GM19395 (cell line): ENCODE measurements around the gene COL5A1.

ENCODE experiments used
- ATAC-seq: cut with Tn5 transposase; IDR thresholded peaks from one replicate; pipeline ENCODE4 v1.9.1; 2021; ENCODE audit warnings: mild to moderate bottlenecking, moderate library complexity; ENCODE audit not compliant: unreplicated experiment

The COL5A1 gene

GRCh38 chr9:134830126-134830525, 188.5 kb downstream of the COL5A1 start:
- ATAC-seq, result no peak

DNA sequence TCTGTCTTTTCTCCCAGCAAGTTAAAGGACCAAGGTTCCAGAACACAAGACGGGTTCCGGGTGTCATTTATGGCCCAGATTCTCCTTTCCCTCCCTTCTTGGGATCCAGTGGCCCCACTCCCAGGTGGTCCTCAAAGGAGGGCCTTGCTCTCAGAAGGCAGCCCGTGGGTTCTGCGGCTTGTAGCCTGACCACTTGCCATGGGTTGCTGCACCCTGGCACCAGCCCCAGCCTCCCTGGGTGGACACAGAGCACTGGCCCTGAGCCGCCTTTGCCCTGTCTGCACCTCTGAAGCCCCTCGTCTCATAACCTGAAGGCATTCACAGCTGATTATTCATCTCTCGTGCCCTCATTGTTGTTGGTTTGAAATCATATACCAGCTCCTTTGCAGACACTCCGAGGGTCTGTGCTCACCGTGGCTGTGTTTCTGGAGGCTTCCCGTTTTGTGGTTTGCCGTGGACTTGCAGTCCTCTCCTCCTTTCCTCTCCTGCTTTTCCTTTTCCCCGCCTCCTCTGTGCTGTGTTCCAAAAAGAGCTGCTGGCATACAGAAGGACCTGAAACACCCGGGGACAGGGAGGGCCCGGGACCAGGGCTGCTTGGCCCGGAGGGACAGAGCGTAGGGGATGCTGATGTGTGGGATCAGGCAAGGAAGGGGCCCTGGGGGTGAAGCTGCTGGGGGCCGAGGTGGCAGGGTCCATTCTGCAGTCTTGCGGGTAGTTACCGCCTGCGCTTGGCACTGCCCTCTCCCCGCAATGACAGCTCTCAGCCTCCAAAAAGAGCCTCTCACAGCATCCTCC, 189.5 kb downstream of the COL5A1 start:
- ATAC-seq, result no peak

DNA sequence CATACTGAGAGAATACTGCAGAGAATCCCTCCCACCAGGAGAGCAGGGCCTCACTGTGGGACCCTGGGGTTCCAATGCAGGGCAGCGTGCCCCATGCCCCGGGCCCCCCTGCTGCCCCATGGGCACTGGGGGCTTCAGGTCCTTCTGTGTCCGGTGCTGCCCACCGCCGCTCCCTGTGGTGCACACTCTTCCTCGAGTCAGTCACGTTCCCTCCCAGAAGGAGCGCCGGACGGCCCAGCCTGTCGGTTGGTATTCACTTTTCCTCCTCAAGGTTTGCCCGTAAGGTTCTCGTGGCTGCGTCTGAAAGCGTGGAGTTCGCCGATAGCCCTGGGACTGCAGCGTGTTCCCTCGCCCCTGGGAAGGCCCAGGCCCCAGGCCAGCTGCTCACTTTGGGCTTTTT, 190.9 kb downstream of the COL5A1 start:
- ATAC-seq, result no peak

DNA sequence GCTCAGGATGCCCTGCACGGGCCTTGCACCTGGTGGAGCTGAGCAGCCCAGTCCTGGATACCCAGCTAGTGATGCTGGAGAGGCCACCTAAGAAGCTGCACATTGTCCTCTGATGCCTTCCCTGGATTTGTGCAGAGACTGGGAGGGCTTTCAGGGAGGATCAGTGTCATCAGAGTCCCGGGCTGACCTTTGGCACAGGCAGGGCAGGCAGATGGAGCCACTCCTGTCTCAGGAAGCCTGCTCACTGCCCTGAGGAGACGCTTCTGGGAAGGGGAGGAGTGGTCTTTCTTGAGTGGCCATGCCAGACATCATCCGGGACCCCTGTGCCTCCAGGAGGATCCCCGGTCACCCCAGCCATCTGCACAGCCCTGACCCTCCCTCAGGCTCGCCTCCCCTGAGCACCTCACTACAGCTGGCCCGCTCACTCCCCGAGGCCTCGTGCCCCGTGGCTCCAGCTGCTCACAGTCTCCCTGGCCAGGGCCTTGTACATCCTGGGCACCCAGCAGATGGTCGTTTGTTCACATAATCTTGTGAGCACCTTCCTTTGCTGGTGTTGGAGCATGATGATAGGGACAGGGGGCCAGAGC, 191.8 kb downstream of the COL5A1 start:
- ATAC-seq, result no peak

- ATAC-seq, result no peak
Measured at GRCh38 chr9:134834217-134834956, 192.8 kb downstream of the COL5A1 start.

DNA sequence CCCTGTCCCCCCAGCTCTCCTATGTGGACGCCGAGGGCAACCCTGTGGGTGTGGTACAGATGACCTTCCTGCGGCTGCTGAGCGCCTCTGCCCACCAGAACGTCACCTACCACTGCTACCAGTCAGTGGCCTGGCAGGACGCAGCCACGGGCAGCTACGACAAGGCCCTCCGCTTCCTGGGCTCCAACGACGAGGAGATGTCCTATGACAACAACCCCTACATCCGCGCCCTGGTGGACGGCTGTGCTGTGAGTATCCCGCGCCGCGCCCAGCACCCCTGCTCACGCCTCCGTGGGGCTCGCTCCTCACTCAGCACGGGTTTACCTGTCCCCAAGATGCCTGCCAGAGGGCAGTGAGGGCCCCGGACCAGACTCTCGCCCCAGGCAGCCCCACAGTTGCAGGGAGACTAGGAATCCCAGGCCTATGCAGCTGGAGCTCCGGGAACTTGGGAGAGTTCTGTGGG, 193.4 kb downstream of the COL5A1 start:
- ATAC-seq, result no peak

GRCh38 chr9:134835448-134835847, 193.8 kb downstream of the COL5A1 start:
- no peak for ATAC-seq

DNA sequence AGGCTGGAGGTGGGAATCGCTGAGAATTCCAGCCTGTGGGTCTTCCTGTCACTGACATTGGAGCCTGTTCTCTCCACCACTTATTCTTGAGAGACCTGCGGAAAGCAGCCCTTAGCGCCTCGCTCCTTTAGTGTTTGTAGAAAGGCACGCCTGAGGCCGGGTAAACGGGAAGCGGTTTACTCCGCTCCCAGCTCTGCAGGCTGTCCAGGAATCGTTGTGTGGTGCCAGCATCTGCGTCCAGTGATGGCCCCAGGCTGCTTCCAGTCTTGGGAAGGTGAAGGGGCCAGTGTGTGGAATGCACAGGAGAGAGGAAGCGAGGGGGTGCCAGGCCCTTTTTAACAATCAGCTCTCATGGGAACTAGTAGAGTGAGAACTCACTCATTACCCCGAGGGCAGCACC, 194.4 kb downstream of the COL5A1 start:
- ATAC-seq, result no peak

DNA sequence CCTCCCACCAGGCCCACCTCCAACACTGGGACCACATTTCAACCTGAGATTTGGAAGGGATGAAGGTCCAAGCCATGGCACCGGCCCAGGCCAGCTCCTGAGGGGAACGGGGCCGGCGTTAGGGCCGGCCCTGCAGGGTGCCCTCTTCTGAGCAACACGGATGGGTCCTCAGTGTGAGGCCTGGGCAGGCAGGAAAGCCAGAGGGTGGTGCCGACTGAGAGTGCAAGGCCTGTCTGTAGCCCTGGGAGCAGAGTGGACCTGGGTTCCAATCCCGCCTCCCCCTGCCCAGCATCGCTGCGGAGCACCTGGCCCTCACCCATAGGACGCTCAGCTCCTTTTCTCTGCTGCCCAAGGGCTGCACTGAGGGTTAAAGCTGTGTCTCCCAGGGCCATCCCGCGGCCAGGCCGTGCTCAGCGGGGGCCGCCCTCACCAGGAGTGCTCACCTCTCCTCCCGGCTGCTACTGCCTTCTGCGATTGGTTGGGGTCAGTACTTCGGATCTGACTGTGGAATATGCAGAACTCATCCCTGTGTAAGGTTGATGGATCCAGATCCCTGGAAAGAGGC, 194.9 kb downstream of the COL5A1 start:
- no peak for ATAC-seq

DNA sequence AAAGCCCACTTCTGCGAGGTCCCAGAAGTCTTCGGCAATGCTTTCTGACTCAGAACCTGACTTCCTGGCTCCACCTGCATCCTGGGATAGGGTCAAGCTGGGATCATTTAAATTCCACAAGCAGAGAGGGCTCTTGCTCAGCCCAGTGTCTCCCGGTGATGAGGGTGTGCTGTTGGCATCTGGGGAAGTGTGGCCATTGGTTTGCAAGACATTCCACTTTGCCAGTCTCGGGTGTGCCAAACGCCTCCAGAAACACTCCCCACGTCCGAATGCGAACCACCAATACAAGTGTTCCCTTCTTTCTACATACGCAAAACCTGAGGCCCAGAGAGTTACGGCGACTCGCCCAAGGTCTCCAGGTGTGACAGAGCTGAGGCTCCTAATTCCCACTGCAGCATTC, 195.9 kb downstream of the COL5A1 start:
- no peak for ATAC-seq

- ATAC-seq, result no peak
Measured at GRCh38 chr9:134838651-134839454, 197.2 kb downstream of the COL5A1 start.

DNA sequence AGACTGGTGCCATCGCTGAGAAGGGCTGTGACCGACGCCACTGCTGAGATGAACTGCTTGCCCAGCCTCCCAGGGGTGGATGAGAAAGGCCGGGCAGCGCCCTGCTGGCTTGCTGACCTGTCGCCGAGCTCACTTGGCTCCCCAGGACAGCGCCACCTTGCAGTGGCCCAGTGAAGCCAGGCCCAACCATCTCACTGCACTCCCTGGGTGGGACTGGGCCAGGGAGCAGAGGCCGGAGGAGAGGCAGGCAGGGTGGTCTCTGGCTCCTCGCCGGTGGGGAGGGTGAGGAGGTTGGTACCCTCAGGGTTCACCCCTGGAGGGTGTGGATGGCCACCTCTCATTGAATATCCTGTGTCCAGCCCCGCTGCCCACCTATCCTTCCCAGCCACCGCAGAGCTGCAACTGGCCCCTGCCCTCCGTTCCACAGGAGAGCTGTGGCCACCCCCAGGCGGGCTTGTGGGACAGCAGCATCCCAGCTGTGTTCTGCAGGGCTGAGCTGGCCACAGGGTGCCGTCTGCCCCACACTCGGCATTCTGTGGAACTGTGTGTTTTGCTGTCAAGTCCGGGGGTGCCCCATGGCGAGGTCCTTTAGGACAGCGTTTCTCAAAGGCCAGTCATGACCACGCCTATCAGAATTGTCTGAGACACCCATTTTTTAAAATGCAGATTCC, 198.0 kb downstream of the COL5A1 start:
- ATAC-seq, result no peak

GRCh38 chr9:134840511-134840910, 198.9 kb downstream of the COL5A1 start:
- no peak for ATAC-seq

DNA sequence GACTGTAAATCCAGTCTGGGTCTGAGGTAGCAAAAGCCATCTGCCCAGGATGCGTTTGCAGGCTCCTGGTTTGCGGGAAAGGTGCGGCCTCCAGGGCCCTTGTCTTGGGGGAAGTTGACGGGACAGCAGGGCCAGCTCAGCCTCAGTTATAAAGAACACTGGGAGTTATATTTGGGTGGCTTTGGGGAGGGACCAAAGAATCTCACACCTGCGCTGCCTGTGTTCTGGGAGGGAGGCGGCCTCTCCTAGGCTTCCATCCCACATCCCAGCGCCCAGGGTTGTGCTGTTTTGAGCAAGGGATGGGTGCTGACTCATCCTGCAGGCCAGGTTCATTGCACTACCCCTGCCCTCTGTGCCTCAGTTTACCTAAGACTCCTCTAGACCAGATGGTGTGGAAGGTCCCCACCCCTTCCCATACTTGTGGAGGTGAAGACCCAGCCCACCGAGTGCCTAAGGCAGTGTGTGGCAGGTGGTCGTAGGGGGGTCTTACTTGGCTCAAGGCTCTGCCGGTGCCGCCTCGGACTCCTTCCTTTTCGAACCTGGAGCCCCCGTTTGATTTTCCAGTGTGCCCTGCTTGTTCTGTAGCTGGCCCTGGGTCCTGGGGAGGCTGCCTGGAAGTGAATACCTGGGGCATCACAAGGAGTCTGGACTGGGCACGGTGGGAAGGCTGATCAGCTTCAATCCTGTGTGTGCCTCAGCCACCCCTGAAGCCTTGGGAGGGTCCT, 199.7 kb downstream of the COL5A1 start:
- ATAC-seq, result no peak

DNA sequence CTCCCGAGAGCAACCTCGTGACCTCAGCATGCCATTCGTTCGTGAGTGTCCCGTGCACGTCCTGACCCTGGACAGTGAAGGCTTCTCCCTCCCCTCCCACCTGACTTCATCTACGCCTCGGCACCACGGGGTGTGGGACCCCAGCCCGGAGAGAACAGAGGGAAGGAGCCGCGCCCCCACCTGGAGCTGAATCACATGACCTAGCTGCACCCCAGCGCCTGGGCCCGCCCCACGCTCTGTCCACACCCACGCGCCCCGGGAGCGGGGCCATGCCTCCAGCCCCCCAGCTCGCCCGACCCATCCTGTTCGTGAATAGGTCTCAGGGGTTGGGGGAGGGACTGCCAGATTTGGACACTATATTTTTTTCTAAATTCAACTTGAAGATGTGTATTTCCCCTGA, 200.7 kb downstream of the COL5A1 start:
- ATAC-seq, result no peak

DNA sequence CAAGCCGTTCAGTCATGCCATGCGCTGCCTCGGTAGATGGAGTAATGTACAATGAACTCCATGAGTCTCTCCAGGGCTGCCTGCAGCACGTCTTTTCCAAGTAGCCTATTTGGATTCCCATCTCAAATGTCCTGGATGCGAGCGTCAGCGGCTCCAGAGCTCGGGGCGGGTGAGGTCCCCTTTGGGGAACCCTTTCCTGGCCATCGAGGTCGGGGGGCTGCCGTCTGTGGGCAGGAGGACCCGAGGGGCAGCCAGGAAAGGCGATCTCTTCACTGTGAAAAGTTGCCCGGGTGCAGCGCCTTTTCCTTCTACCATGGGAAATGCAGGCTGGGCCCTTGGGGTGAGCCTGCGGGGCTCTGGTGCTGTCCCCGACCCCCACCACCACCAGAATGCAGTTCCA, 202.1 kb downstream of the COL5A1 start:
- no peak for ATAC-seq

- no peak for ATAC-seq
Measured at GRCh38 chr9:134844821-134845220, 203.2 kb downstream of the COL5A1 start.

- ATAC-seq, result no peak
Measured at GRCh38 chr9:134846187-134846586, 204.6 kb downstream of the COL5A1 start.

- no peak for ATAC-seq
Measured at GRCh38 chr9:134846699-134847098, 205.1 kb downstream of the COL5A1 start.

DNA sequence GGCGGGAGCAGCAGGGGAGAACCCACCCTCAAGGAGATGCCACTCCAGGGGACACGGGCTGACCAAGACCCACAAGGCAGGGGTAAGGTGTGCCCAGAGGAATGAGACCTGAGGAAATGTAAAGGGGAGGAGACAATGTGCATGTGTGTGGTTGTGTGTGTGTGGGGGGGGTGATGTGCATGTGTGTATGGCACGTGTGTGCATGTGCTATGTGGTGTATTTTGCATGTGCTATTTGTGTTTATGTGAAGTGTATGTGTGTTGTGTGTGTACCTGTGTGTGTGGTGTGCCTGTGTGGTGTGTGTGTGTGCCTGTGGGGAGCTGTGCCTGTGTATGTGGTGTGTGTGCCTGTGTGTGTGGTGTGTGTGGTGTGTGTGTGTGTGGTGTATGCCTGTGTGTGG, 205.5 kb downstream of the COL5A1 start:
- ATAC-seq, result no peak
